Heart left ventricle (tissue), 16 donors: ENCODE measurements around the gene ABCC4. TPM values are rescaled to one million over a fixed set of nuclear protein-coding genes. Genes with fewer than 3 reads are reported as not detected.

Experiments used
- ATAC-seq, 4 donors: fragments of 200-7000 bp; cut with Tn5 transposase; one replicate each; pipeline ENCODE4 v1.9.1; 2020 to 2022; ENCODE audit warnings: moderate library complexity in 4 of 4, mild to moderate bottlenecking in 3 of 4, moderate number of reproducible peaks in 1 of 4
- DNase-seq, 5 donors: peaks; one replicate each; pipeline ENCODE4 v3.0.0-alpha.2; 2020
- H3K27ac ChIP-seq, 12 donors: fragments of 200-600 bp; sonication (generic) in 4 of 12; one replicate each; pipeline versions ENCODE4 v1.5.0 to v1.8.0; 2016 to 2022; ENCODE audit warnings: mild to moderate bottlenecking in 2 of 12
- H3K27me3 ChIP-seq, 9 donors: fragments of 200-600 bp; sonication (generic) in 2 of 9; one replicate each; pipeline versions ENCODE4 v1.5.1 to v1.8.0; 2016 to 2022; ENCODE audit warnings: mild to moderate bottlenecking in 3 of 9
- H3K36me3 ChIP-seq, 9 donors: fragments of 200-600 bp; sonication (generic) in 2 of 9; one replicate each; pipeline versions ENCODE4 v1.5.0 to v1.8.0; 2018 to 2022; ENCODE audit warnings: mild to moderate bottlenecking in 2 of 9
- H3K4me1 ChIP-seq, 12 donors: fragments of 200-600 bp; sonication (generic) in 4 of 12; one replicate each; pipeline versions ENCODE4 v1.5.0 to v1.8.0; 2016 to 2022; ENCODE audit warnings: mild to moderate bottlenecking in 3 of 12
- H3K4me3 ChIP-seq, 12 donors: fragments of 200-600 bp; sonication (generic) in 4 of 12; one replicate each; pipeline versions ENCODE4 v1.5.0 to v1.8.0; 2017 to 2022; ENCODE audit warnings: mild to moderate bottlenecking in 9 of 12, moderate library complexity in 4 of 12
- H3K9me3 ChIP-seq, 12 donors: fragments of 200-600 bp; sonication (generic) in 4 of 12; one replicate each; pipeline versions ENCODE4 v1.5.0 to v1.8.0; 2016 to 2022; ENCODE audit warnings: mild to moderate bottlenecking in 1 of 12
- POLR2A ChIP-seq, 2 donors: fragments of 450-650 bp; IDR thresholded peaks; one replicate each; pipeline ENCODE4 v1.6.1; 2017; ENCODE audit warnings: antibody characterized with exemption in 2 of 2, mild to moderate bottlenecking in 2 of 2, moderate library complexity in 2 of 2
- WGBS, 4 donors: extraction: QIAGEN DNeasy Blood & Tissue Kit in 2 of 4; methylation state at CpG; one replicate each; pipeline versions ENCODE4 v1.1.5 to v1.1.7; 2013 to 2018; 5-methylcytosine and 5-hydroxymethylcytosine counted together
- intact Hi-C, 10 donors: fragments of 100-400 bp; cut with DNase I; formaldehyde crosslinking; loops; one replicate each; pipeline versions ENCODE4 v1.11.1 to v1.14.2; 2022
- polyA plus RNA-seq, 2 donors: library from polyadenylated mRNA; stranded (reverse); fragments of 200-250 nt; gene quantifications; one replicate each; pipeline ENCODE4 v1.2.3, GENCODE V29; 2013
- total RNA-seq, 9 donors: library from RNA; depleted of rRNA in 2 of 9; stranded (reverse); fragments of >200 nt in 2 of 9; fragmentation: NEBNext Ultra II Directional in 3 of 9; extraction: Animal tissue kit (Norgen Biotek cat#: 25700) in 3 of 9; gene quantifications; one replicate each; pipeline versions ENCODE4 v1.1.0 to v1.2.4, GENCODE V29; 2016 to 2023
- TF ChIP-seq, protein P1 (sequence below), 12 donors: fragments of 200-600 bp; sonication (generic) in 4 of 12; IDR thresholded peaks; one replicate each; pipeline versions ENCODE4 v1.5.0 to v1.8.0; 2018 to 2022; ENCODE audit warnings: antibody characterized with exemption in 12 of 12, mild to moderate bottlenecking in 5 of 12
- donor health status: ischemic (EF 13 %, LVEDD 7.1; RV severe dilation, severe dysfunction).
- donor health status: healthy with polysubstance abuse.
- donor health status: DM: no; HTN: yes; CAD: no.
- donor health status: DM: no; HTN: no; CAD: no.
- donor health status: ischemic (EF 25% LVEDD 6.9; RV normal size, moderate dysfunction).
- donor health status: ischemic (EF 25% LVEDD 5.7; RV mildly dilated, moderate dysfunction).
- donor health status: healthy.
- donor health status: DM: yes; HTN: yes; CAD: no.
- donor health status: ischemic (EF 35%, LVEDD 5.7; RV mildly dilated, moderate dysfunction).
- donor health status: nonischemic (EF 11% LVEDD 7.7; RV severe dilation, severe dysfunction).
- donor health status: DM: yes; HTN: yes; CAD: no.
- donor health status: PGD.
- donor health status: ischemic (EF 29% LVEDD 5.4; RV normal size, mild dysfunction).
- donor health status: nonischemic (EF 23%, LVEDD 6.1; RV moderate dilation, normal function).

ABCC4 gene
- total and polyA plus RNA-seq, 11 donors: 0.69 to 9.0 (median 5.3) TPM

DNA sequence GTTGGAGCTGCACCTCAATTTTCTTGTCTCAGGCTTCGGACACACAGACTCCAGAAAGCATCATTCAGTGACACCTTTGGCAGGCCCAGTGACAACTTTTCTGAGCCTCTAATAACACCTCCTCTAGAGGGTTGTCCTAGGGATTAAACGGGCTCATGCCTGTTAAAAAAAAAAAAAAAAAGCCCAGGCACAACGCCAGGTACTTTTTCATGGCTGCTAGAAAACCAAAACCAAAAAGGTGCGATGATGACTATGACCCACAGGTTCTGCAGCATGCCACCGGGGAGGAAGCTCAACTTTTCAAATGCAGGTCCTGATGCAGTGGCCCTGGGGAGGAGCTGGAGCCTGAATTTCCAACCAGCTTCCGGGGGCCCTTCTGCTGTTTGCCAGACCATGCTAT lies 184.2 kb downstream of the ABCC4 start:
- Histone ChIP-seq H3K27ac (no peak overlapping the region), H3K4me1 (no peaks in the 10 kb centered on the region), H3K4me3 (no peak overlapping the region), H3K27me3 (no peaks in the 10 kb centered on the region), H3K9me3 (no peaks in the 10 kb centered on the region), H3K36me3 (no peaks in the 10 kb centered on the region)
- WGBS, 4 donors: 58 to 71% (median 62%) methylated on average over 6 of the region's 6 CpGs
- intact Hi-C loops: no loop called here
- TF ChIP-seq, protein P1, sequence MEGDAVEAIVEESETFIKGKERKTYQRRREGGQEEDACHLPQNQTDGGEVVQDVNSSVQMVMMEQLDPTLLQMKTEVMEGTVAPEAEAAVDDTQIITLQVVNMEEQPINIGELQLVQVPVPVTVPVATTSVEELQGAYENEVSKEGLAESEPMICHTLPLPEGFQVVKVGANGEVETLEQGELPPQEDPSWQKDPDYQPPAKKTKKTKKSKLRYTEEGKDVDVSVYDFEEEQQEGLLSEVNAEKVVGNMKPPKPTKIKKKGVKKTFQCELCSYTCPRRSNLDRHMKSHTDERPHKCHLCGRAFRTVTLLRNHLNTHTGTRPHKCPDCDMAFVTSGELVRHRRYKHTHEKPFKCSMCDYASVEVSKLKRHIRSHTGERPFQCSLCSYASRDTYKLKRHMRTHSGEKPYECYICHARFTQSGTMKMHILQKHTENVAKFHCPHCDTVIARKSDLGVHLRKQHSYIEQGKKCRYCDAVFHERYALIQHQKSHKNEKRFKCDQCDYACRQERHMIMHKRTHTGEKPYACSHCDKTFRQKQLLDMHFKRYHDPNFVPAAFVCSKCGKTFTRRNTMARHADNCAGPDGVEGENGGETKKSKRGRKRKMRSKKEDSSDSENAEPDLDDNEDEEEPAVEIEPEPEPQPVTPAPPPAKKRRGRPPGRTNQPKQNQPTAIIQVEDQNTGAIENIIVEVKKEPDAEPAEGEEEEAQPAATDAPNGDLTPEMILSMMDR (IDR thresholded peaks at IDR 0.05): no peak
- no peak for TF ChIP-seq POLR2A (IDR thresholded peaks at IDR 0.05)
- no peak for DNase-seq
- no peak for ATAC-seq

GRCh38 chr13:95115525-95115924 lies 185.7 kb downstream of the ABCC4 start:
- DNase-seq (no peak), ATAC-seq (no peak)
- Histone ChIP-seq H3K4me1 (no peaks in the 10 kb centered on the region), H3K9me3 (no peaks in the 10 kb centered on the region), H3K4me3 (no peak overlapping the region), H3K36me3 (no peaks in the 10 kb centered on the region), H3K27ac (no peak overlapping the region), H3K27me3 (no peaks in the 10 kb centered on the region)
- no peak for TF ChIP-seq POLR2A (IDR thresholded peaks at IDR 0.05)
- TF ChIP-seq, protein P1 (IDR thresholded peaks at IDR 0.05): no peak
- WGBS, 4 donors: 84 to 87% (median 86%) methylated on average over 10 of the region's 10 CpGs
- intact Hi-C loops: no loop called here

DNA sequence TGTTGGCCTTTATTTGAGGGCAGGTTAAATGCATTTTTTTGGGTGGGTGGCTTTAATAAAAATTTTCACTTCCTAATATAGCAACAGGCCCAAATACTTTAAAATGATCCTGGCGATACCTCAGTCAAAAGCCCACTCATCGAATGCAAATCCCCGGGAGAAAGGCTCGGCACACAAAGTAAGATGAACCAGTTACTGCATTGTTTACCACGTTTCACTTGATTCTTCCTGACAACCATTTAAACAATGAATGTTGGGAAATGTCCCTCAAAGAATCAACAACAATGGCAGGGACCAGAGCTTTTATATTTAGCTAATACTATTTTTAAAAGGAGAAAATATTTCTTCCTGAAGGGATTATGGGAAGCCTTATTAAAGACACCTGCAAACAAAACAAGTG lies 187.7 kb downstream of the ABCC4 start:
- H3K27me3 ChIP-seq: no peaks in the 10 kb centered on the region
- no peaks in the 10 kb centered on the region for H3K4me1 ChIP-seq
- H3K9me3 ChIP-seq: no peaks in the 10 kb centered on the region
- H3K36me3 ChIP-seq: no peaks in the 10 kb centered on the region
- intact Hi-C loops: no loop called here
- TF ChIP-seq POLR2A (IDR thresholded peaks at IDR 0.05): no peak
- TF ChIP-seq, protein P1 (IDR thresholded peaks at IDR 0.05): no peak
- DNase-seq (no peak), ATAC-seq (no peak)
- WGBS, 4 donors: 69 to 72% (median 70%) methylated on average over 5 of the region's 5 CpGs
- H3K4me3 ChIP-seq: no peak overlapping the region
- H3K27ac ChIP-seq: no peak overlapping the region

- WGBS, 4 donors: 86 to 88% (median 87%) methylated on average over 4 of the region's 4 CpGs
- no peak for DNase-seq
- H3K27ac ChIP-seq: no peak overlapping the region
- no peak overlapping the region for H3K4me3 ChIP-seq
- H3K4me1 ChIP-seq: no peaks in the 10 kb centered on the region
- intact Hi-C loops: no loop called here
- ATAC-seq: no peak
- TF ChIP-seq, protein P1 (IDR thresholded peaks at IDR 0.05): no peak
- no peak for TF ChIP-seq POLR2A (IDR thresholded peaks at IDR 0.05)
- H3K9me3 ChIP-seq: no peaks in the 10 kb centered on the region
- no peaks in the 10 kb centered on the region for H3K27me3 ChIP-seq
- no peaks in the 10 kb centered on the region for H3K36me3 ChIP-seq
Measured at GRCh38 chr13:95112883-95113282, 188.4 kb downstream of the ABCC4 start.
